ENCODE results near the gene BCL11B. TPM values are rescaled to one million over a fixed set of nuclear protein-coding genes. Genes with fewer than 3 reads are reported as not detected.

BCL11B gene
- total RNA-seq = 1.4 and 2.0 TPM in 2 replicates

GRCh38 chr14:99271951-99272631 lies at the start of gene BCL11B:
Gene BCL11B (minus strand): TSS chr14:99272197. CDS start chr14:99271218, 979 bp downstream.

Other genes with a start within 250 kb of the BCL11B start
- gene SETD3, start 208.7 kb upstream of the BCL11B start, total RNA-seq = 159 and 195 TPM in 2 replicates
- gene CCNK, start 209.2 kb upstream of the BCL11B start, total RNA-seq = 33.8 and 54.4 TPM in 2 replicates